Suppressor macrophage treated with lipopolysaccharide for 4 hours (primary cell): ENCODE measurements around the gene RAD51B.

Experiments
- DNase-seq: peaks from one replicate; pipeline ENCODE4 v3.0.0-alpha.2; 2020

Gene RAD51B

DNA sequence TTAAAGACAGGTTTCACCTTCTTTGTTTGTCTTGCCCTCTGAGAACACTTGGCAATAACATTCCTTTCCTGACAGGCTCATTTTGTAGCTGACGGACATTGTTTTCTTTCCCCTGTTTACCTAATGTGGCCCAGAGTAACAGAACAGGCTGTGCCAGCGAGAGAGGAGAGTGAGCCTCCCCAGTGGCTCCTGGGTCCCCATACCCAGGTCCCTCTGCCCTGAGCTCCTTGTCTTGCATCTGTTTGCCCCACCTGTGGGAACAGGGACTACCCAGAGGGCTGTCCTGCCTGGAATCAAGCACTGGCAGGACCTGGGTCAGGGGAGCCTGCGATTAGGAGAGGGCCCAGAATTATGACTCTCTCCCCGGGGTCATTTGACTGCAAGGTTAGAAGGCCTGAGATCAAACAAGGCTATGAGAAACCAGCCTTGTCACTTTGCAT, 750.4 kb downstream of the RAD51B start:
- DNase-seq, result no peak

DNA sequence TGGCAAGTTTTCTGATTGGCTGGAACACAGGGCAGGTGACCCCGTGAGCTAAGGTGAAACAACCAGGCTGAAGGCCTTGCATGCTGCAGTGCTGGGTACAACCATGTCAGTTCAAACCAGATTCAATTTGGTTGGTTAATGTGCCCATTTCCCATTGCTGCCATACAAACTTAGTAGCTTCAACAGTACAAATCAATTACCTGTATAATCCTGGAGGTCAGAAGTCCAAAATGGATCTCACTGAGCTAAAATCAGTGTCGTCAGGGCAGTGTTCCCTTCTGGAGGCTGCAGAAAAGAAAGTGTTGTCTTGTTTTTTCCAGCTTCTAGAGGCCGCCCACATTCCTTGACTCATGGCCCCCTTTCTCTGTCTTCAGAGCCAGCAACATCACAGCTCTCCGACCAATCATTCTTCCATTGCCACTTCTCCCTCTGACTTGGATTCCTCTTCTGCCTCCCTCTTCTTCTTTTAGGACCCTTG, 751.6 kb downstream of the RAD51B start:
- no peak for DNase-seq

DNA sequence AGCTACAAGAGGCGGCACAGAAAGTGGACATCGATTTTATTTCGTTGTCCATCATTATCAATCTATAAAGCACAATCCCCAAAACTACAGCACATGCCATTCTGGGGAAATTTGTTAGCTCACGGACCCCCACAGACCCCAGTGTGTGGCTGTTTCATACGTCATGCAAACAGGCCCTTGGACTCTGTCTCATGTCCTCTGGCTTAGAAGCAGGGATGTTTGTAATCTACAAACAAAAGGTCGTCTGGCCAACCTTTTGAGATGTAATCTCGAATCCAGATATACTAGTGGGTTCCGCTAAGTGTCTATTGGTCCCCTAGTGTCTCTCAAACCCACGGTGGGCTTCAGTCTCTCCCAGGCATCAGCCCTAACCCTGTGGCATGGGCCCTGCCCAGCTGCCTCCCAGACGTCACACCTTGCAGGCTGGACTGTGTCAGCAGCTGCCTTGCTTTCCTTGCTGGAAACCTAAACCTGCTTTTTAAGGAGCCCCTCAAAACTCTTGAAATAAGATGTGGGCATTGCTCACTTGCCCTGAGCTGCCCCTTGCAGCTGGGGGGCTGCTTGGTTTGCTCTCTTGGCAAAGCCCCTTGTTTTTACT, 752.4 kb downstream of the RAD51B start:
- no peak for DNase-seq

- no peak for DNase-seq
Observed at GRCh38 chr14:68573126-68573525, 753.5 kb downstream of the RAD51B start.

DNA sequence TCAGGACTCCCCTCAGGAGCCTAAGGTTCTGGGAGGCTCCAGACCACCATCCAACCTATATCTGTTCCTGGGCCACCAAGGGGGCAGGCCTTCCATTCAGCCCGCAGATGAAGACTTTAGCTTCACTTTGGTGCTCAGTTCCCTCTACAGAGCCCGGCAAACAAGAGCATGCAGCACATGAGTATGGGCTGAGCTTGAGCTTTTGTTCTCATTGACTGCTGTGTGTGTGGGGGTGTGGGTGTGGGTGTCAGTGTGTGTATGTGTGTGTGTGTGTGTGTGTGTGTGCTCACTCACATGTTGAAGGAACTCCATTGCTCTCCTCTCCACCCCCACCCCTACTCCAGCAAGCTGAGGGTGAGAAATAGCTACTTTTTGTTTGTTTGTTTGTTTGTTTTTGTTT, 754.1 kb downstream of the RAD51B start:
- DNase-seq, result no peak

DNA sequence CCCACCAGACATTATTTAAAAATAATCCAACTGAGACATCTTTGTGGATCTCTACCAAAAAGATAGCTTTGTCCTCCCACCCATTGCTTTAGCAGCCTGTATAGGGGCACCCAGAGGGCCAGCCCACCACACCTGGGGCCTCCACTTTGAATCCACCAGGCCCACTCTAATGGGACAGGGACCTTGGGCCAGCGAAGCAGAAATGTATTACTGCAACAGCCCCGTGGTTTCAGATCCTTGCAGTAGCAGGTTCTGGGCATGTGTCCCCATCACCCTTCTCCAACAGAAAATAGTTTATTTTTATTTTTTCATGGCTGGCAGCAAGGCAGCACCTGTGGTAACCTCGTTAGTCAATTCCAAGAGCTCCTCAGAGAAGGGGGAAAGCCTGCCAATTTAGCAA, 754.9 kb downstream of the RAD51B start:
- no peak for DNase-seq

GRCh38 chr14:68574906-68575305, 755.3 kb downstream of the RAD51B start:
- no peak for DNase-seq

- DNase-seq, result no peak
Observed at GRCh38 chr14:68575426-68575825, 755.8 kb downstream of the RAD51B start.

- no peak for DNase-seq
Observed at GRCh38 chr14:68576031-68576430, 756.5 kb downstream of the RAD51B start.

DNA sequence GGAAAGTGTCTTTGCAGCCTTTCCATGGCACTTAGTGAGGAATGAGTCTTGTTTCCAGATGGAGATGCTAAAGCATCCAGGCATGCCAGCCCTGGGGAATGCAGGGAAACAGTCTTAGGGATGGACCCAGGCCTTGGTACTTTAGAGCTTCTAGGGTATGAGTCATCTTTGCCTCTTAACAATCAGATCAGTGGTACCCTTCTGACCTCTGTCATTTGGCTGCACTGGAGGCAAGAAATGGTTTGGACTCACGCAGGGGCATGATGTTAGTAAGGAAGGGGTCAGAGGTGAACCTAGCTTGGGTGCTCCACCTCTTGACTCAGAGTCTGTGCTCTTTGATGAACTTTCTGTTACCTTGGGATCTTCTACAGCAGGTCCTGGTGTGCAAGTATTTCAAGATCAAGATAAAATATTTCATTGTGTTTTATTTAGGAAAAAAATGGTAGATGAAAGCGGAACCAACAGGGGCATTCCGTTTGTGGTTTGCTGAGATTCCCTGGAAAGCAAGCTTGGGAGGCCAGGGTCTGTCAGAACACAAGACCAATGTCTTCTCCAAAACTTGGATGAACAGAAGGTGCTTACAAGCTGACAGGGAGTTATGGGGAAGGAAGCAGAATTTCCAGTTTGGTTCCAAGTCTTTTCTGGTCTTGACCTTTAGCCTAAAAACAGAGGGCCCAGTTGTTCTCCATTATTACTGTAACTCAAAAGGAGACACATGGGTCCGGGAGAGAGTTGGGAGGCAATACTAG, 757.1 kb downstream of the RAD51B start:
- DNase-seq, result peak; percentile 41

GRCh38 chr14:68577802-68578541, 758.4 kb downstream of the RAD51B start:
- peak; percentile 96 for DNase-seq

GRCh38 chr14:68578597-68578996, 759.0 kb downstream of the RAD51B start:
- DNase-seq, result no peak

- peak; percentile 51 for DNase-seq
Observed at GRCh38 chr14:68580096-68580645, 760.6 kb downstream of the RAD51B start.

DNA sequence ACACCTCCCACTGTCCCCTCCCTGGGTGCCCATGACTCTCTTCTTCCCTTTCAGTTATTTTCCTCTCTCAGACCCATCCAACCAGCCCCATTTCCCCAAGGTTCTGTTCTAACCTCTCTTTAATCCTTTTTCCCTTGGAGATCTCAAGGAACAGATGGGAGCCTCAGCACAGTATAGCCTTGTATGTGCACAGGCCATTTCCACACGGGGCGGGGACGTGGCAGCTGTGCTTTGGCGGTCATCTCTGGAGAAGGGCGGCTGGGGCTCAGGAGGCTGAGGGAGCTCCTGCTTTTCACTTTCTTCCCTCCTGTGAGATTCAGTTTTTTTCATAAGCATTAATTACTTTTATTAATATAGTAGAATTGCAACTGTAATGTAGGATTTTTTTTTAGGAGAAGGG, 761.1 kb downstream of the RAD51B start:
- DNase-seq, result no peak

DNA sequence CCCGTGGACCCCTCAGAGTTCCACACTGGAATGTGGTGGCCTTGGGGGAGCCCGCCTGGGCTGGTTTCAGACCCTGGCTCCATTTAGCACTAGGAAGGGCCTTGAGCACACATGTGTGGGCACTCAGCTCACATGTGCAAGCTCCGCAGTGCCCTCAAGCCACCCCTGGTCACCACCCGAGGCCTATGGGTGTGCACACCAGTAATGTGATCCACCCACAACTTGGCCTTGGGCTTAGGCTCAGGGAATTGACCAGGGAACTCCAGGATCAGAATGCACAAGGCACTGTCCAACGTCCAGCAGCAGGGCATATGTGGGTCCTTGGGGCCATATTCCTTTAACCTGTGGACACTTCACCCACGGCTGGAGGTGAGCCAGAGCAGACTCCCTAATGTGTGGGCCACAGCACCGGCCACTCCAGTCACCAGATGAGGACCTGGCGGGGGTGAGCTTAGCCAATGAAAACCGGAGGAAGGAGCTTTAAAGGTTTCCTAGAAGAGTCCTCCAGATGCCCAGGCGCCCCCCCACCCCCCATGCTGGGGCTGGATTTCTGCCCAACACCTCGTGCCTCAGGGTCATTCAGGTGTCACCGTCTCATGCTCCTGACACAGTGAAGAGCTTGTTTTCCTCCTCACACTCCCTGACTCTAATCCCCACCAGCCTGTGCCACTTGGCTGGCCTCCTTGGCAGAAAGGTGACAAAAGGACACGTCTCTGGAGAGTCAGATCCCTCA, 764.1 kb downstream of the RAD51B start:
- no peak for DNase-seq

- DNase-seq, result no peak
Observed at GRCh38 chr14:68584786-68585185, 765.2 kb downstream of the RAD51B start.

DNA sequence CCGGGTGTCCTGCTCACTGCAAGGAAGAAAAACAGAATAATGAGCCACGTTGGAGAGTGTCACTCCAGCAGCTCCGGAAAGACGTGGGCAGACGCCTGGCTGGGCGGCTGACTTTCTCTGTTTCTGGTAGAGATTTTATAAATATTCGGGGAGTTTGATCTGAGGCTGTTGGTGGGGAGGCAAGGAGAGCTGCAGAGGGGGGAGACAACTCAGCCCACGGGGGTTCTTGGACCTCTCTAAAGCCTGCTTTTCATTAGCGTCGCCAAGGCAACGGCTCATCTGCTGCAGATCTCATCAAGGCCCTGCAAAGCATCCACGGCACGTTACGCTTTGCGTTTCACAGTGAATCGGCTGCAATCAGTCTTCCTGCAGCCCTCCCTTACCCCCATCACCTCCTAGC, 766.1 kb downstream of the RAD51B start:
- no peak for DNase-seq

DNA sequence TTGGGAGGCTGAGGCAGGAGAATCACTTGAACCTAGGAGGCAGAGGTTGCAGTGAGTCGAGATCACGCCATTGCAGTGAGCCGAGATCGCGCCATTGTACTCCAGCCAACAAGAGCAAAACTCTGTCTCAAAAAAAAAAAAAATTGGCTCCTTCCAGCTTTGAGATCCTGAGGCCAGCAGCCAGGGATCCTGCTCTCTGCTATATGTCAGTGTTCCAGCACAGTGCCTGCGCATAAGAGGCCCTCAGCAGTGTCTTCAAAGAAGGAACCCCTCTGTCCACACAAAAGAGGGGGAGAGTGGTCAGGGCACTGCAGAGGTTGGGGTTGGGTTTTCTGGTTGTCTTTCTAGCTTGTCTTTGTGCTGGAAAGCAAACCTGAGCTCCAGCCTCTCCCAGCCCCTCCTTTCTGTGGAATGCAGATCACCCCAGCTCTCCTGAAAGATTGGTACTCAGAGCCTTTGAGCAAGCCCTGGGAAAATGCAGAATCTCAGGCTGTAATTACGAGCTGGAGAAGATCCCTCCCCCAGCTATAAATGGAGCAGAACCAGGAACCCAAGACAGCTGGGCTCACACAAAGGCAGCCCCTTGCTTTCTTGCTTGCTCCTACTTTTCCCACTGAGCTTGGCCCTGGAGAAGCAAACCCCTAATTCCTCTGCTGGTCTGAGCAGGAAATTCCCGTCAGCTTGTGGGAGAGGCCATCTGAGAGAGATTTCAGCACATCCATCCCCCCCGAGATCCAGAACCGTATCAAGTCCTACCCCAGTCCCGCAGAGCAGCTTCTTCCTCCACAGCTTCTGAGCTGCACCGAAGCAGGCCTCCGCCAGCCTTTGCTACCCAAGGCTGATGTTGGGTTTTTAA, 767.5 kb downstream of the RAD51B start:
- DNase-seq, result no peak

DNA sequence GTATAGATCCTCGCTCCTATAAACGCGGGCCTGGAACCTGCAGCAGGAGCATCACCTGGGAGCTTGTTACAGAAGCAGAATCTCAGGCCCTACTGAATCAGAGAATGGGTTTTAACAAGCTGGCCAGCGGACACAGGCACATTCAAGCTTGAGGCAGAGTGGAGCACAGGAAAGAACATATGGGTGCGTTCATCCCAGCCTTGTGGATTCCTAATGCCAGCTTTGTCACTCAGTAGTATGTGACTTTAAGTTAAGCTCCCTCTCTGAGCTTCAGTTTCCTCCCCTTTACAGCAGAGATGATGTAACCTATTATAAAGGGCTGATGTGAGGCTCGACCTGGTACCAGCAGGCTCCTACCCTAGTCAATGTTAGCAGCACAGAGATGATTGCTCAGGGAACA, 768.4 kb downstream of the RAD51B start:
- DNase-seq, result no peak

GRCh38 chr14:68589447-68590200, 770.0 kb downstream of the RAD51B start:
- no peak for DNase-seq

- DNase-seq, result no peak
Observed at GRCh38 chr14:68590201-68590522, 770.6 kb downstream of the RAD51B start.
